ENCODE data around the gene GIT2.

GRCh38 chr12:109910254-109910968 is 85.8 kb downstream of the GIT2 start:
- TF ChIP-seq GABPA (IDR thresholded peaks at IDR 0.05; ENCODE audit: borderline replicate concordance, insufficient read depth, low read length) (no peak), RBBP5 (IDR thresholded peaks at IDR 0.05; ENCODE audit: borderline replicate concordance, low read depth, low read length) (no peak), TCF12 (IDR thresholded peaks at IDR 0.05; ENCODE audit: low read depth, low read length) (no peak), HDAC2 (IDR thresholded peaks at IDR 0.05; ENCODE audit: borderline replicate concordance in 1 of 2, low read depth in 2 of 2, low read length in 2 of 2) (no peak), BCL11A (IDR thresholded peaks at IDR 0.05; ENCODE audit: low read depth in 2 of 2, low read length in 2 of 2) (no peak), TAF1 (IDR thresholded peaks at IDR 0.05; ENCODE audit: low read depth, low read length) (no peak), MAX (IDR thresholded peaks at IDR 0.05) (no peak), SP1 (IDR thresholded peaks at IDR 0.05; ENCODE audit: low read depth, low read length) (no peak), TEAD4 (IDR thresholded peaks at IDR 0.05; ENCODE audit: low read depth, low read length) (no peak), ATF3 (IDR thresholded peaks at IDR 0.05; ENCODE audit: insufficient read depth, low read depth, low read length) (no peak), POLR2A (IDR thresholded peaks at IDR 0.05; ENCODE audit: control extremely low read depth in 1 of 2, low read depth in 2 of 2, low read length in 2 of 2) (no peak), POLR2AphosphoS5 (IDR thresholded peaks at IDR 0.05; ENCODE audit: low read depth, low read length) (no peak), CTCF (IDR thresholded peaks at IDR 0.05; ENCODE audit: control extremely low read depth in 1 of 3, insufficient read depth in 1 of 3, low read depth in 1 of 3, low read length in 3 of 3) (no peak), CEBPB (IDR thresholded peaks at IDR 0.05; ENCODE audit: low read depth, low read length) (no peak)
